Measurements from ENCODE around the gene BANF2. TPM values are rescaled to one million over a fixed set of nuclear protein-coding genes. Genes with fewer than 3 reads are reported as not detected.

Gene BANF2
- total RNA-seq, 1 donor from 2014 or later, result not detected

DNA sequence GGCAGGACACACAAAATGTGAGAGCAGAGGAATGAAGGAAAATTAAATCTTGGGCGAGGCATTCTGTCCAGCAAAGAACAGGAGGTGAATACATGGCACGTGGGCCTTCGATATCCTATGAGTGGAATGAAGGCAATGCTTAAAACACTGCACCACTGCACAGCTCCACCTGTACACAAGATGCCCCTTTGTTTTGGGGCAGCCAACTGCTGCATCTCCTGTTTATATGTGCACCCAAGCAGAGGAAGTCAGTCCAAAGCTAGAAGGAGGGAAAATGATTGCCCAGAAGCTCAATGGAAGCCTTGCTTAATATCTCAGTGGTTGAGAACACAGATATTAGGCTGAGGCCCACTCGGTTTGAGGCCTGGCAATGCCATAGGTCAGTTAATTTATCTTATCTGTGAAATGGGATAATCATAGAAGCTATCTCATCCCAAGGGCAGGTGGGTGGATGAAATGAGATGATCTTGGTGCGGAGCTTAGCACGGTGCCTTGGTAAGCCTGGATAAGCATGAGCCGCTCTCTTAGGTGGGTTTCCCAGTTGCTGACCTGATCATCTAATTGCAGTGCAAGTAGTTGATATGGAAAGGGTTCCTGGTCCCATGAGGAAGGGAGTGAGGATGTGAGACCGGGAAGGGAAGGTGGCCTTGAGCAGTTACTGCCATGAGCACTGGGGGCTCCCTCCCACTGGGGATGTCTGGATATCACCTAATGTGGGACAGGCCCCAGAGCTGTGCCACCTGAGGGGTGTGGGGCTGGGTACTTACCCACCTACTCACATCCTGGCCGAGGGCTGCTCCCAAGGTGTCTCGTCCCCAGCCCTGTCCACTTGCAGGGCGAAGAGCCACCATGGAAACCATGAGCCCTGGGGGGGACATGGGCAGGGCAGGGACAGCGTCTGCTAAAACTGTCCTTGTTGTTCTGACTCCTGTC lies 9.9 kb downstream of the BANF2 start:
- DNase-seq (ENCODE audit: low read depth in 2 of 2), result no peak

DNA sequence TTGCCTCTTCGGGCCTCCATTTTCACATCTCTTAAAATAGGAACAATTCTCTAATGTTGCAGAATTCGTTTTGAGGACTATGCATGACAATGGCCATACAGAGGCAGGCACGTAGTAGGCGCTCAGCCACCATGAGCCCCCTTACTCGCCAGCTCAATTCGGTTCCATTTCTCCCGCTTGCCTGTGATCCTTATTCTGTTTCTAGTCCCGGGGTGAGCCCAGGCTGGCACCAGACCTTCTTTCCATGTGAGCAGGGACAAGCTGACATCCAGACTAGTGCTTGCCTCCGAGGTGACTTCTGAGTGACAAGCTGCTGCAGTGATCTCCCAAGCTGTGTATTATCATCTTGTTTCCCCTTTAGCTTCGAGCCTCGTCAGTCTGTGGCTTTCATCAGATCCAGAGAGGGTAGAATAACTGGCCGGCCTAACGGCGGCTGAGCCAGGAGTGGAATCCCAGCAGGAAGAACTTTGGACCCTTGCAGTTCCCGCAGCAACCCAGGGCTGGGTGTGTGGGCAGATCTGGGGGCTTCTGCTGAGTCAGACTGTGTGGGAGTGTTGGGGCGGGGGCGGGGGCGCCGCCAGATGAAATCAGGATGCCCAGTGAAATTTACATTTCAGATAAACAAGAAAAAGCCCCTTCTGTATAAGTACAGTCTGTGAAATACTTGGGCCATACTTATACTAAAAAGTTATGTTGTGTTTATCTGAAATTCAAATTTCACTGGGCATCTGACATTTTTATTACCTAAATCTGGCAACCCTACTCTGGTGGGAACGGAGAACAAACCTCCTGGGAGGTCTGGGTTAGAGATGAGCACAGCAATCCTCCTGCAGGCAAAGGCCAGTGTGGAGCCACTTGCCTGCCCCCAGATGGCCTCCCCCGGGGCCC lies 10.9 kb downstream of the BANF2 start:
- no peak for DNase-seq (ENCODE audit: low read depth in 2 of 2)

DNA sequence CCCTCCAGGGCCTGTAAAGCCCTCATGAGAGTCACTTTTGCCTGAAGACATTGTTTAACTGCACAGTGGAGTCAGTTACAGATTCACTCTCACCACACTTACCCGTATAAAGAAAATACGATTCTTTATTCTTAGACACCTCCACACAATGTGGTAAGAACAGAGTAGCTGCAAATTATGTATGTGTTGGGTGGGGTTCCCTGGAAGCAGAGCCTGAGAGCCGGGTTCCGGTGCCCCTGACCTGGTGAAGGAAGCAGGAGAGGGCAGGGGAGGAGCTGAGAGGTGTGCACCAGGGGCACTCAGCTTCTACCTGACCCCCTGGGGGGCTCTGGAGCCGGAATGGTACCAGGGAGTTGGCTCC lies 11.5 kb downstream of the BANF2 start:
- no peak for DNase-seq (ENCODE audit: low read depth in 2 of 2)

DNA sequence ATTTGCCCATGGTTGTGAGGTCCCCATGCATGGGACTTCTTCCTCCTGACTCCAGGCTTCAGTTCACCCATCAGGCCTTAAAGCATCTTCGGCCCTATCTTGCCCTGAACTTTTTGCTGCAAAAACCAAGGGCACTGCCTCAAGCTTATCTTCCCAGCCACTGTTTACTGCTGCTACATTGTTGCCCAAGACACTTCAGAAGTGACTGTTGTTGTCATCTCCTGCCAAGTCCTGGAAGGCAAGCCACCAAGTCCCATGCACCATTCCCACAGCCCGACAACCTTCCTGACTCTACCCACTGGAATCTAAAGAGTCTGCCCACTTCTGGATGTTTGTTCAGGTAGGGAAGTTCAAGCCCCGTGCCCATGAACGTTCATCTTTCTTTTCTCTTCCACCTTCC lies 12.4 kb downstream of the BANF2 start:
- no peak for DNase-seq (ENCODE audit: low read depth in 2 of 2)

DNA sequence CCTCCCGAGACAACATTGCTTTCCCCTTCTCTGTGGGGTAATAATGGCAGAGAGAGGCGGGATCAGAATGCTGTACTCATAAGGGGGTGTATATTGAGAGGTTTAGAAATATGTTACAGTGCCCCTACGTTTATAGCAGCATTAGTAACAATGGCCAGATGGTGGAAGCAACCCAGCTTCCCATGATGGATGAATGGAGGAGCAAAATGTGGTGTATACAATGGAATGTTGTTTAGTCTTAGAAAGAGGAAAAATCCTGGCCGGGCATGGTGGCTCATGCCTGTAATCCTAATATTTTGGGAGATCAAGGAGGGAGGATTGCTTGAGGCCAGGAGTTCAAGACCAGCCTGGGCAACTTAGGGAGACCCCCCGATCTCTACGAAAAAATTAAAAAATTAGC lies 12.9 kb downstream of the BANF2 start:
- no peak for DNase-seq (ENCODE audit: low read depth in 2 of 2)

DNA sequence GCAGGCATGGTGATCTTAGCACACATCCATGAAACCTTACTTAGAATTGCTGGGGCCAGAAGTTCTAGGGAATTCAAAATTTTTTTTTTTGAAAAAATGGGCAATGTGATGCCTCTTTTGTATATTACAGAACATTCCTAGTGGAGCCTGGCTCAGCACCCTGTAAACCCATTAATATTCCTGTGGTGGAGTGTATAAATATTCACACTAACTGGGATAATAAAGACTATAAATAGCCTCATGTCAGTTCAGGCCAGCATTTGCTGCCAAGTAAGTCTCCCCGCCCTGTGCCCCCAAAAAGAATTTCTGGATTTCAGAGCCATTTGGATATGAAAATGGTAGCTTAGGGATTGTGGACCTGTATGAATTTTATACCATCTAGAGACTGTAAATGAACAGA lies 14.8 kb downstream of the BANF2 start:
- no peak for DNase-seq (ENCODE audit: low read depth in 2 of 2)

DNA sequence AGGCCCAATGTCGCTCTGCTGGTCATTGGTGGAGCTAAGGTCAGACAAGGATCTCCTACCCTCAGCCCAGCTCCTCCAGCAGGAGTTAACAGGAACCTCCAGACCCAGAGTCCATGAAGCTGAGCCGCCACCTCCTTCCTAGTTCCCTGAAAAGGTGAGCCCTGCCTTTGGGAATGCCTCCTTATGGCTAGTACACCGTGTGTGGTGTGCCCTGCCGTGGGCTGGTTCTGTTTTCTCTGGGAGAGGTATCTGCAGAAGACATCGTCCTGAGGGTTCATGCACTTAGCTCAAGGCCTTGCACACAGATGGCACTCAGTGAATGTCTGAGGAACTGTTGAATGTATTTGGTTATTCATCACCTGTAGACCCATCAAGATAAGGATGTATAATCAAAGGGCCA lies 15.3 kb downstream of the BANF2 start:
- no peak for DNase-seq (ENCODE audit: low read depth in 2 of 2)

DNA sequence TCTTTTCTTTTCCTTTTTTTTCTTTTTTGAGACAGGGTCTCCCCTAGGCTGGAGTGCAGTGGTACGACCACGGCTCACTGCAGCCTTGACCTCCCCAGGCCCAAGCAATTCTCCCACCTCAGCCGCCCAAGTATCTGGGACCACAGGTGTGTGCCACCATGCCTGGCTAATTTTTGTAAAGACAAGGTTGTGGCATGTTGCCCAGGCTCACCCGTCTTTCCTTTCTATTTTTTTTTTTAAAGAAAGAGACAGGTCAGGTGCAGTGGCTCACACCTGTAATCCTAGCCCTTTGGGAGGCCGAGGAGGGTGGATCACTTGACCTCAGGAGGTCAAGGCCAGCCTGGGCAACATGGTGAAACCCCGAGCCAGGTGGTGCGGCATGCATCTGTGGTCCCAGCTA lies 16.6 kb downstream of the BANF2 start:
- DNase-seq (ENCODE audit: low read depth in 2 of 2), result no peak

DNA sequence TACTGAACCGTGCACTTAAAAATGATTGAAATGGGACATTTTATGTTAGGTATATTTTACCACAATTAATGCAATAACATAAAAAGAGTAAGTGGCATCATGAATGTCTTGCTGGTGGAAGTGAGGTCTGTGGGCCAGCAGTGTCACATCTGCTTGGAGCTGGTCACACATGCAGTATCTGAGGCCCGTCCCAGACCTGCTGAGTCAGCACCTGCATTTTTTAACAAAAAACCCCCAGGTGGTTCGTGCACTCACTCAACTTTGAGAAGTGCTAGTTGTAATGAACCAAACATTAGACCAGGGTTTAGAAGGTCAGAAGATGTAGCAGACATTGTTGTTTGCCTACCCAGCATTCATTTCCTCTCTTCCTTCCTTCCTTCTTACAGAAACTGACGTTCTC lies 21.0 kb downstream of the BANF2 start:
- DNase-seq (ENCODE audit: low read depth in 2 of 2), result no peak

DNA sequence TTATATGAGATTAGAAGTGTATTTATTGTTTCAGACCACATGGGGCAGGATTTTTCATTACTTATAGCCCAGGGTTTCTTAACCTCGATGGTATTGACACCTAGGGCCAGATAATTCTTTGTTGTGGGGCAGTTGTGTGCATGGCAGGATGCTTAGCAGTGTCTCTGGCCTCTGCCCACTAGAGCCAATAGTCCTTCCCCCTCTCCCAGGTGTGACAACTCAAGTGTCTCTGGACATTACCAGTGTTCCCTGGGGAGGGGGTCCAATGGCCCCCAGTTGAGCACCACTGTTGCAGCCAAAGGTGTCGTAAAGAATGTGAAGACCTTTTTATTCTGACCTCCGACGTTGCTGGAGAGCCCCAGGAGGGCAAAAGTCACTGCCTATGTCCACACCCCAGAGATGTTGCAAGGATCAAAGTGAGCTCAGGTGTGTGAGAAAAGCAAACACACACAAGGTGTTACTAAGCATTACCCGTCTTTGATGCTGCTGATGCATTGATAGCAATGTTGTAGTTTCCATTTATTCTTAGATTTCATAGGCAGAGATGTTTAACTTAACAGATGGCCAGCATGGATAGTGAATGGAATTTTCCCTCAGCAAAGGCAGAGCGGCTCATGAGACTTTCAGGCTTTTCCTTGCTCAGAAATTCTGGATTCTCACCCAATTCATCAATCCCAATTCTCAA lies 22.2 kb downstream of the BANF2 start:
- no peak for DNase-seq (ENCODE audit: low read depth in 2 of 2)

DNA sequence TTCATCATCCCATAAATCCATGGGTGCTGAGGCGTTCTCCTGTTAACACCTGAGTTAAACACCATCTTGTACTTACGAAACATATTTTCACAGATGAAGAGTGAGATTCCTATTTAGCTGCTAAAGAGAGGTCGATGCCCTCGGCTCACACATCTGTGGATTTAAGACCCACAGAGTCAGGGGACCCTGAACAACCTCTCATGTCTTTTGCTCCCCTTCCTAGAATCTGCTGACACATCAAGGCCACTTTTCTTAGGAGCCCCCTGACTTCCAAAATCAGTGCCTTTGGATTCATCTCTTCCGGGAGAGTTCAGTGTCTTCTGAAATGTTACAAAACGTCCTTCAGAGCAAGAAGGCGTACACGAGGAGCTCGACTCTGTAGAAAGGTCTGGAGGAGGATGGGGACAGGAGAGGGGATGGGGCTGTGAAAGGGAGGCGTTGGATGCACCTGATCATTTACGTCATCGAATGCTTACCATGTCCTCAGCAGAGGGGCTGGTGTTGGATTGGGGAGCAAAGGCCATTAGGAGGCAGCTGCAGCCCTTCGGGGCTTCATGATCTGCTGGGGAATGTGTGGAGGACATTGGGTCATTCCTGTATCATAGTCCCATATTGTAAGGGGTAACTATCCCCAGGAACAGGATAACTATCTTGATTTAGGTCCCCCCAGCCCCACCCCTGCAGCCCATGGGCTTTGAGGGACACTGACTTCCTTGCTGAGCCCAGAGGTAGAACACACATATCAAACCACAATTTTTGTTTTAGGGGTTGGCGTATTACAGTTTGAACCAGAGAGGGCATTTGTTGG lies 22.9 kb downstream of the BANF2 start:
- DNase-seq (ENCODE audit: low read depth in 2 of 2), result no peak

DNA sequence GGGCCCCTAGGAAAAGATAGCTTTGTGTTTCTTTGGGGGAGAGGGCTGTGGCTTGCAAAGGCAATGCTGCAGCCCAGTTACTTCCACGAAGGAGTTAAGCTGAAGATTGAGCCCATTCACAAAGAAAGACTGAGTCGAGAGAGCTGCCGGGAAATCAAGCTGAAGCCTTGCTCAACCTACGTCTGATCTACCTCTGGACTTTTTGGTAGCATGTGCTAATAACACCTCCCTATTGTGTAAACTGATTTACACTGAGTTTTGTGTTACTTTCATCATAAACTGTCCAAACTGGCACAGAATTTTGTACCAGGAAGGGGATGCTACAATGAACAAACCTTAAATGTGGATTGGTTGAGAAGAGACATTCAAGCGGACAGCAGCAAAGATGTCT lies 23.5 kb downstream of the BANF2 start:
- no peak for DNase-seq (ENCODE audit: low read depth in 2 of 2)

DNA sequence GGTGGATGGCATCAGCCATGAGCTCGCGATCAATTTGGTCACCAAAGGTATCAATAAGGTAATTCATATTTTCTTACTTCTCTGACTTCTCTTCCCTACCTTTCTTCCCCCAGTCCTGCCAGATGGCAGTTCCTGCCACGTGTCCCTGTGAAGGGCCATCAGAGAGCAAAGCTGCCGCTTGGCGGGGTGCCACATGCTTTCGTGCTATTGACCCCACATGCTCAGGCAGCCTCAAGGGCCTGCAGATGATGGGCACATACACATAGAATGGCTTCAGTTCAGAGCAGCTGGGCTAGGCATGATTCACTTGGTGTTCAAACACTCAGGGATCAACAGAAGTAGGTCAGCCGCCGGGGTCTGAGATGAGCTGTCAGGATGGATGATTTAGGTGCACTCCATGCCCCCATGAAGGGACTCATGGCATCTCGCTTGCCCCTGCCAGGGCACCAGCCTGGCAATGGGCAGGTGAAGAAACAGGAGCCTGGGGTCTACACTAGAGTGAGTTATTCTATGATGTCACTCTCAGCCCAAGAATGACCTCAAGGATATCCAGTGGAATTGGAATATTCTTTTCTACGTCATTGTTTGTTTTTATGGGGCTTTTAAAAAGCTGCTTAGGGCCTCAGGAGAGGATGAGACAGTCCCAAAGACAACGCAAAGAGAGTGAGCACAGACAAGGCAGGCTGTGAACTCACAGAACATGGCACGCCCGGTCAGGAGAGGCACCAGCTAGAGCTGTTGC lies 25.5 kb downstream of the BANF2 start:
- no peak for DNase-seq (ENCODE audit: low read depth in 2 of 2)

DNA sequence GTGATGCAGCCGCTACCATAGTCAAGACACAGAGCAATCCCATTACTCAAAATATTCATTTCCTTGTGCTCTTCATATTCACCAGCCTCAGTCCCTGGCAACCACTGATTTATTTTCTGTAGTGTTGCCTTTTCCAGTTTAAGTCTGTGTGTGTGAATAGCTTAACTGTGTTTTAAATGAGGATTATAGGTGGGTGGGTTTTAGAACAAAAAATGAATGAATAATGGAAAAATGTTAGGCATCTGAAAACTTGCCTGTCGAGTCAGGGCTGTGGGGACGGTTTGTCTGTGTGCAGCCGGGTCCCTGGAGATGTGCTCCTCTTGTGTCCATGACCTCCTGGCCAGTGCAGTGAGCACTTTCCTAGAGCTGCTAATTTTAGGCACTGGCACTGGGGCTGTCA lies 27.1 kb downstream of the BANF2 start:
- no peak for DNase-seq (ENCODE audit: low read depth in 2 of 2)

DNA sequence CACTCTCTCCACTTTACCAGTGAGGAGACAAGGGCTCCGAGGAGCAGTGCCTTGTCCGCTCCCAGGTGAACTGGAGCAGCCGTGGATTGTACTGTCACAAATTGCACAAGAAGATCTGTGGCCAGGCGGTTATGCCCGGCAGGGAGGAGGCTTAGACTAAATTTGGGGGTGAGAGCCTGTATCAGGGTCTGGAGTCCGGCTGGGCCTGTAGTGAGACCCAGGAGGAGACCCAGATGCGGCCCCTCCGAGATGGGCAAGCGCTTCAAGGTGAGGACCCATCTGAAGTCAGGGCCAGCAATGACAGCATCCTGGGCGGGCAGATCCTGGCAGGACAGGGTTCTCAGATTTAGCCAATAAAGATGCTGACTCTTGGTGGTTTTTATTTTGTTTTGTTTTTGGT lies 27.6 kb downstream of the BANF2 start:
- DNase-seq (ENCODE audit: low read depth in 2 of 2), result no peak

DNA sequence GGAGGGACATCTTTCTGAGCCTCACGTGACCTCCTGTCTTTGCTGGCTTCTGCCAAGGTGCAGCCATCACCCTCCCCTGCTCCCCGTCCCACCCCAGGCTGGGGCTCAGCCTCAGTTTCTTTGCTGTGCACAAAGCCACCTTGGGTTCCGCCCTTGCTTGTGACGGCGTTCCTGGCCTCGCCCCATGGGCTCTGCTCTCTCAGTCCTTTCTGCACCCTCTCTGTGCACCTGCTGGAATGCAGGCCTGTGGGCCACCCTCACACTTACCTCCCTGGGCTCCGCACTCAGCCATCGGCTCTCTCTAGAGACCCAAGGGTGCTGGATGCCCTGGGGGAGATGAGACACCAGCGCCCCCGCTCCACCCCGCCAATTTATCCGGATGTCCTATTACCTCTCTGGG lies 28.3 kb downstream of the BANF2 start:
- DNase-seq (ENCODE audit: low read depth in 2 of 2), result no peak

DNA sequence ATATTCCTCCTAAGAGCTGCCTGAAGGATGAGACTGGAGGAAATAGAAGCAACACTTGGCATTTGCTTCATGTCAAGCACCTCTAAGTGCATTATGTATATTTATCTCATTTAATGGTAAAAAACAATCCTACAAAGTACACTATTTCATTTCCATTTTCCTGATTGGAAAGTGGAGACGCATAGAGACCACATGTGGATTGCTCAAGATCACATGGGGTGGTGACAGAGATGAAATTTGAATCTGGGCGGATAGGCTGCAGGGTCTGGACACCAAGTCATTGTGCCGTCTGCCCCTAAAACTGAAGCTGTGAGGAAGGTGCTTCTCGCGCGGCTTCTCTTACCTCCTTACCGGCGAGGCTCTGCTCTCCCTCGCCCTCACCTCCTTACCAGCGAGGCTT lies 30.3 kb downstream of the BANF2 start:
- DNase-seq (ENCODE audit: low read depth in 2 of 2), result no peak

DNA sequence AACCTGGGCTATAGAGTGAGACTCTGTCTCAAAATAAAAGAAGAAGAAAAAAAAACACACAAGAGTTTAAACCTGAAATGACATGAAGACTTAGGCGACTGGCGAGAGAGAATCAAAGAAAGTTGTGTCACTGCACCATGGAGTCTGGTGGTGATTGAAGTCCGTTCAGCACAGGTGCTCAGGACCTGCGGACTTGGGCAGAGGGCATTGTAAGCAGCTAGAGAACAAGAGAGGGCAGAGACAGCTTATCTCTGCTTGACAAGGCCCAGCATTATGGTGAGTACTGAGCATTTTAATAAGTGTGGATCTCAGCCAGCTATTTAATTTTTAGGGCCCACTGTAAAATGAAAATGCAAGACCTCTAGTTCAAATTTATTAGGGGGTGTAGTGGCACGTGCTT lies 31.5 kb downstream of the BANF2 start:
- no peak for DNase-seq (ENCODE audit: low read depth in 2 of 2)

DNA sequence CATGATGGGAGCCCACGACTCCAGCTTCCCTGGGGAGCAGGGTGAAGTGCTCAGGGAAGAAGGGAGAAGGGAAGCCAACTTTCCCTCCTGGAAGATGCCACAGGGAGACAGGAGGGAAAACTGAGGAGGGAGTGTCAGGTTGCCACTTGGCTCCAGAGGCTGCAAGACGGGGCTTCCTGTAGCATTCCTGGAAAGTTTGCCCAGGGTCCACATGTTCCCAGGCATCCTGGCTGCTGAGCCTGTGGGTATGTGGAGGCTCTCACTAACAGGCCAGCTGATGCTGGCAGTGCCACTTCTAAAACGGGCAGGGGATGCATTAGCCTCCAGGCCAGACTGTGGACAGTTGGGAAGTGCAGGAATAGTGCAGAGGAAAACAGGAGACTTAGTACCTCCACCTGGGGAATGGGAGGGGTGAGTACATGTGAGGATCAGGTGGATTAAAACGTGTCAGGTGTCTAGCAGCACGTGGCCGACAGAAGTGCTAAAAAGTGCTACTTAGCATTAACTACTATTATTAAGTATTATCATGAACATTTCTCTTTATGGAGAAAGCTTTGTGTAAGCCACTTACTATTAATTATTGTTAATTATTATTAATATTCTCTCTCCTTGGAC lies 33.2 kb downstream of the BANF2 start:
- DNase-seq (ENCODE audit: low read depth in 2 of 2), result no peak

DNA sequence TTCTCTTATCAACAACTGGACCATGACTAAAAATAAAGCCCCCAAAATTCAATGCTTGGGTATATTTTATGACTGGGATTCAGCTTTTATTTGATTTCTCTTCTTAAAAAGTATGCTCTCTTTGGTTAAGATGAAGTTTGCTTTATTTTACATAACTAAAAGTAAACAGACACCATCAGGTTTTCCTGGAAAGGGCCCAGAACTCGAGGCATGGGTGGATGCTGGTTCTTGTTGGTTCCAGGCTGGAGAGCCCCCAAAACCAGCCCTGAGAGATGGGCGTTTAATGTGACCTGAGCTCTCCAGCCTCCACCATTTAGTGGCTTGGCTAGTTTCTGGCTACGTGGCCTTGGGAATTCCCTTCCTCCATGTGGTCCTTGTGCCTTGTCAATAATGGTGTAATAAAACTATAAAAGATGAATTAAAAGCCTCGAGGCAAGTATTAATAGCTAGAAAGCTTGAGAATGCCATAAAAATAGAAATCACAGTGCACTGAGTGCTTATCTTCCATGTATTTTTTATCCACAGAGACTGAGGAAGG lies 34.1 kb downstream of the BANF2 start:
- DNase-seq (ENCODE audit: low read depth in 2 of 2), result no peak
